ENCODE results near the gene ASTN2. TPM values are rescaled to one million over a fixed set of nuclear protein-coding genes. Genes with fewer than 3 reads are reported as not detected.

ASTN2 gene
- total RNA-seq, 1 donor from 2014 or later = 42.2 TPM

DNA sequence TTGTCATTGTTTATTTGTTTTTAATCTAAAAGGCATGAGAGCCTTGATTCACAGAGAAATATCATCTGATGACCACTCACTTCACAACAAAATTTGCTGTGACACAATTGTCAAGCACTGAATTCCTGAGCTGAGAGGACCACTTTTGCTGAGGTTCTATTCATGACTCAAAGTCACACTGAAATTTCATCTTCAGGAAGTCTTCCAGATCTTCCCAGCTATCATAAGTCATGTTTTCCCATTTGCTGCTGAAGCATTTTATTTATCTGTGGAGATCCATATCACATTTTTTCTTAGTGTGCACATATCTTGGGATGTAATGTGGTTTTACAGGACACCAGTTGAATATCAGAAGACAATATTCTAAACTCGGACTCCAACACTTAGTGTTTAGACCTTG lies 982.8 kb downstream of the ASTN2 start:
- no peak for DNase-seq (ENCODE audit: low read depth)

DNA sequence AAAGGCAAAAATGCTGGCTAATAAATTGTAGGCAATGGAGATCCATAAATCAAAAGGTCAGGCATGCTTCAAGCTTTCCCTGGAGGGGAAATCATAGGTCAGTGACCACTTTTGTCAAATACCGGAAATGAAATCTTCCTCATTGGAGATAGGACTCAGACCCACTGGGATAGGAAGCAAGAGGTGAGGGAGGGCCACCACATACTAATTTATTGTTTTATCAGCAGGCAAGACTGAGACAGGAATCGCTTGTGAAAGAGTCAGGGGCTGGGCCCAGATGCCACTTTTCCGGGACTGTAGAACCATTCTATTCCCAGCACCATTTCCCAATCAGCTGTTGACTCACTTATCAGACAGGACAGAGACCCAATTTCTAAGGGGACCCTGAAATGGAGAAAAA lies 984.0 kb downstream of the ASTN2 start:
- no peak for DNase-seq (ENCODE audit: low read depth)

DNA sequence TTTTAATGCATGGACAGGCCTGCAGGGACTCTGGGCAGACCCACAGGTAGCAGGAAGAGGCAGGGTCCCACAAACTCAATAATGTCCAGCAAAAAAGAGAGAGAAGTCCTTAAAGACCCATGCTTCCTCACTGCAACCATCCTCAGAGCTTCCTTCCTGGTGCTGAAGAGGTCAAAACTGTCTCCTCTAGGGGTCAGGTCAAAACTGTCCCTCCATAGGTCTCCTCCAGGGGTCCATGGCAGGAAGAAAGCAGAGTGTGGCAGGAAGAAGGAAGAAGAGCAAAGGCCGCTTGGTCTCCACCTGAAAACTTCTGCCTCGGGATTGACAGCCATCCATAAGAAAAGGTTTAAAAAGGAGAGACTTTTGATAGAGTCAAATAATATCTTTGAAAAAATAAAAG lies 989.6 kb downstream of the ASTN2 start:
- no peak for DNase-seq (ENCODE audit: low read depth)

DNA sequence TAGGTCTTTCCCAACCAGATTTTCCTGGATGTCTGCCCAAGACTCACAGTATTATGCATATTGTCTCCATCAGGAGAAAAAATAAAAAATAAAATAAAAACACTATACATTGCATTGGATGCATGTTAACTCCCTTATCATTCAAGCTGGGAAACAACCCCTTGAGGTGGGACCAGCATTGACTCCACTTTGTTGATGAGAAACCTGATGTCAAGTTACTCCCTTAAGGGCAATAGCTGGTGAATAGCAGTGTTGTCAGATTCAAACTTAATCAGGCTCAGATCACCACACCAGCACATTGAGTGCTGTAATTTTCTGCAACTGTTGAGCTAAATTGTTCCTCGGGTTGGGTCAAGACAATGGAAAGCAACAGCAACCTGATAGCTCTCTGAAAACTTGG lies 991.7 kb downstream of the ASTN2 start:
- no peak for DNase-seq (ENCODE audit: low read depth)

DNA sequence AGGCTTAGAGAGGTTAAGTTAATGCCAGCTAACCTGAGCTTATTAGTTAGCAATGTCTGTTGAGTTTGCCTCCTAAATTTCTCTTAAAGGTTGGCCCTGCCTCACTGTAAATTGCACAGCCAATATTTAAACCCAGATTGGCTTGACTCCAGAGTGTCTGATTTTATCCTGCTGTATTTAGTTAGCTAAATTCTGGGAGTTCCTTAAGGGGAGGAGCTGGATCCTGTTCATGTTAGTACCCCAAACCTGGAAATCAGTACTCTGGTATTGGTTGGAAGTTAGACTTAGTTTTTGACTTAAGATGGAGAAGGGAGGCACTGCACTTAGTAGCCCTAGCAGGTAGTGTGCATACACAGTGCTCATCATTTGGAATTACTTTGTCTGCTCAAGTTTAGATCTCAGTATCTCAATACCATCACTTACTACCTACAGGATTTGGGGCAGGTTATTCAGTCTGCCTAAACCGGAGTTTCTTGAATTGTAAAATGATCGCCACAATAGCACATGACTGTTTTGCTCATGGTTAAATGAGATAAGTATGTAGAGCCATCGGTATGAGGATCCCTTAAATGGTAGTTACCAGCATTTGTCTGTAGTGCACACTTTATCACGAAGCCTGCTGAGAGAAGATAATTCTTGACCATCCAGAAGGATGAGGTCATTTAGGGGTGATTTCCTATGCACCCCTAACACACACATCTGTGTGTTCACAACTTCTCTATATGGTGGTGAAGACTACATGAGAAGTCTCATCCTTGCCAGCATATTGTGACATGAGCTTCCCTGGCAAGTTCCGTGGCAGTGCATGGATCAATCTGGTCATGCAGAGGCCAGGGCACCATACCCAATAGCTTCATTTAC lies 992.5 kb downstream of the ASTN2 start:
- no peak for DNase-seq (ENCODE audit: low read depth)

DNA sequence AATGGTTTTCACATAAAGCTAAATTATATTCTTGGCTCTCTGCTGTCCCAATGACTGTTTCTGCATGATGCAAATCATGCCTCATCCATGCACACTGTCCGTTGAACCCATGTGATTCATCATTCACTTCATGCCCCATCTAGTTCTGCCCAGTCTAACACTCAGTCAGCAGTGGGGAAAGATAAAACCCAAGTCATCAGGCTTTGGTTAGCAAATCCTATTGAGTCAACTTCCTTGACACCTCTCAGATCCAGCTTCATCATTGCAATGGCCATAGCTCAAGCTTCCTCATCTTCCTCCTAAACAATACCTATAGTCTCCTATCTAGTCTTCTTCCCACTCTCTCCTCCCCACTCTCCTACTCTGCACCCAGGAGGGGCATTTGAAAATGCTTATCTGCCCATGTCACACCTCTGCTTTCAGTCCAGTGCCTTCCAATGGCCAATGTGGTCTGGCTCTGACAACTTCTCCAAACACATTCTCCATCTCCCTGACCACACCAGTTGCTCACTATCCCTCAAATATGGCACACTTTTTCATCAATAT lies 993.8 kb downstream of the ASTN2 start:
- peak; percentile 81 for DNase-seq (ENCODE audit: low read depth)

DNA sequence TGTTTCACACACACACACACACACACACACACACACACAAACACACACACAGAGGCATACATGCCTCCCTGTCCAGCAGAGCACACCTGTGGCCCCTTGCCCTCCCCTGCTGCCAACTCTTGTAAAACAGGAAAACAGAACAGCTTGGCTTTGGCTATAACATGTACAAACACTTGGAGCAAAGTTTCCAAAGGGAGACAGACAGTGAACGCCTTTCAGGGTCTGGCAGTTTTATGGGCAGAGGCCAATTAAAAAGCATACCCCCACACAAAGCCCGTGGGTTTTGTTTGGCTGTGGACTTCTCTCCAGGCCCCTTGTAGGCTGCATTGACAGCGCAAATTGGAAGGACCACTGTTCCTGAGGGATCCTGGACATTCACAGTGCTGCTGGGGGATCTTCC lies 995.7 kb downstream of the ASTN2 start:
- DNase-seq (ENCODE audit: low read depth) = no peak

DNA sequence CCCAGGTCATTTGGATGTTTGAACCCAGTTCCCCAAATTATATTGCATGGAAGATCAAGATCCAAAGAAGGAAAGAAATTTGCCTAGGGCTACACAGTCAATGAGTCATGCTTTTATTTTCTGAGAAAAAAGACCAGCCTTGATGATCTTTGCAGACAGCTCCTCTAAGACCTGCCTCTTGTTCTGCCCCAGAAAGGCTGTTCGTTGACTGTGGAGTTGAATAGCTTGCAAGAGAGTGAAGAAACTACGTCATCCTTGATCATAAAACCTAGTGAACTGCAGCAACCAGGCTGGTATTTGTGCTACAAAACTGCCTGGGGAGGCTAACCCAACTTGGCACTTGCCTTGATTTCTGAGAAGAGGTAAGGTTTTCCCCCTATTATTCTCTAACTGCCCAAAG lies 997.4 kb downstream of the ASTN2 start:
- DNase-seq (ENCODE audit: low read depth) = peak; percentile 100

DNA sequence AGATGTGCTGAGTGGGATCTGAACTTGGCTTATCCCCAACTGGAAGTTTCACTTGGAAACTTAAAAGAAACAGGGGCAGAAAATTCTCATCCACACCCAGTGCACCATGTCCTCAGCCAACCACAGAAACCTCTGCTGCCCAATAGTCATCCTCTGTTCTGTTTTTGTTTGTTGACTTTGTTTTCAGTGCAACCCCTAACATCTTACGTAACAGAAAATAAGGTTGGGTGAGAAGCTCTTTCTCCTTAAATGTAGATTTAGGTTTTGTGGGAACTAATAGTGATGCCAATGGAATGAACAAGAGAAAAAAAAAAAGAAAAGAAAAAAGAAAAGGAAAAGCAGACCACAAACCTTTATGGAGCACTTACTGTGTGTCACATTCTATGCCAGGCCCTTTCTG lies 998.4 kb downstream of the ASTN2 start:
- peak; percentile 83 for DNase-seq (ENCODE audit: low read depth)

DNA sequence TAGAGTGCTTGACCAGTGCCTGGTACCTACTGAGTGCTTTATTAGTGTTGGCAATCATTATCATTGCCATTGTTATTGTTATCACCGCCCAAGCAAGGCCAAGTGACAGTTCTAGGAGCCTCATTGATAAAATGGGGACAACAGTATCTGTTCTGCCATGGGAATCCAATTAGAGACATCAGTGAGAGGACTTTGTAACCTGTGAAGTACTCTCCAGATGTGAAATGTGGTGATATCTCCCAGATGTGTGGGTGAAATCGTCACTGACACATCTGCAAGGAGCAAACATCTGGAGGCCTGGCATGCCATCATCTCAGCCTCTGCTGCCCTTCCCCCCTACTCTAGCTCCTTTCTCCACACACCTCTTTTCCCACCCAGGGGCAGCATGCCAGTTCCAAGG lies 1000.5 kb downstream of the ASTN2 start:
- DNase-seq (ENCODE audit: low read depth) = no peak

DNA sequence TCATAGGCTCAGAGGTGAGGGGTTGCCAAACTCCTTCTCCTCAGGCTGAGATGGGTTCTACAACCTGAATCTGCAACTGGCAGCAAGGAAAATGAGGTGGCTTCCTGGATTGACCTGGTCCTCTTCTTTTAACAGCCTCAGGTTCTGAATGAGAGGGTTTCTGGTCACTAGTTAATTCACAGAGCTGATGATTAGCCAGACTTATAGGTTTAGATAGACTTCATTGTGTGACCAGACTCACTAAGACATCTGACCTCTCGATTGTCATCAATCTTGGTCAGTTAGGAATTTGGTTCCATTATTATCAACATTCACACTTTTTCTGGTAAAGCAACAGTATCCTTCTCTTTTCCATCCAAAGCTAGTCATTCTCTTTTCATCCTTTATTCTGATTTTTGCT lies 1003.4 kb downstream of the ASTN2 start:
- DNase-seq (ENCODE audit: low read depth) = peak; percentile 64

DNA sequence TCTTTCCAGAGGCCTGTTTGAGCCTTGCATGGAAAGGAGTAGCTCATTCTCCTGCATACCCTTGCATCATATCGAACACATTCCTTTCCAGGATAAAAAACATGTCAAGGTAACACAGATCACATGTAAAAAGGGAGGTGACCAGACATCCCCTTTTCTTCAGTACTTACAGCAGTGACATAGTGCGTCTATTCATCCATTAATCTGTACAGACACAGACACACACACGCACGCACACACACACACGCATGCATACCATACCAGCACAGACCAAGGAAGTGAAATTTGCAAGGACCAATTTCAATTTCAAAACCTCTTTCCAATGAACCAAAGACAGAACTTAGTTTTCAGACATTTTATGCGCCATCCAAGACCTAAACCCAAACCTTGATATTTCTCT lies 1005.2 kb downstream of the ASTN2 start:
- DNase-seq (ENCODE audit: low read depth) = no peak

DNA sequence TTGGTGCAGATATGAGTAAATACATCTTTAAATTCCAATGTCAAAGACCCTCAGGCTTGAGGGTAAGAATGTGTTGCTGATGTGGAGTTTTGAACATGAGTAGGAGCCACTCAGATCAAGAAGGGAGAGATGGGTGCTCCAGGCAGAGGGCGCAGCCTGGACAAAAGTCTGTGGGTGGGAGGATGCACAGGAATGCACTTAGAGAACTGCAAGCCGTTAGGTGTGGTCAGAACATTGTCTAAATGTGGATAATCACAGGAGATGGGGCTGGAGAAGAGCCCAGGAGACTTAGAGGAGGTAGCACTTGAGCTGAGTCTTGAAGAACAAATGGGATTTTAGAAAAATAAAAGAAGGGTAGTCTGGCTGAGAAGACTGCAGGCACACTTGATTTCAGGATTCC lies 1005.7 kb downstream of the ASTN2 start:
- no peak for DNase-seq (ENCODE audit: low read depth)

DNA sequence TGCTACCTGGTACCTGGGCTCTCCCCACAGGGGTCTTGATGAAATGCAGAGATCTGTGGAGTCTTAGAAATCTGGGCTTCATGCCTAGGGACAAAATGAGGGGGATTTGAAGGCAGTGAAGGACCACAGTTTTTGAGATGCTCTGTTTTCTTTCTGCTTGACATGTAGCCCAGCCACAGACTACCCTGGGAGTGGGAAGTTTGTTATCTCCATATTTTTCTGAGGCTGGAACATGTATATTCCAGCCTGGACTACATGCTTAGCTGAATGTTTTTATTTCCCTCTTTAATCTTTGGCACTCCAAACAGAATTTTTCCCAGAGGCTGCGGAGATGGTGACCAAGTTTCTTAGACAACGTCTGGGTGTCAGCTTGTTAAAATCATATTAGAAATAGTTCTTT lies 1008.4 kb downstream of the ASTN2 start:
- no peak for DNase-seq (ENCODE audit: low read depth)

DNA sequence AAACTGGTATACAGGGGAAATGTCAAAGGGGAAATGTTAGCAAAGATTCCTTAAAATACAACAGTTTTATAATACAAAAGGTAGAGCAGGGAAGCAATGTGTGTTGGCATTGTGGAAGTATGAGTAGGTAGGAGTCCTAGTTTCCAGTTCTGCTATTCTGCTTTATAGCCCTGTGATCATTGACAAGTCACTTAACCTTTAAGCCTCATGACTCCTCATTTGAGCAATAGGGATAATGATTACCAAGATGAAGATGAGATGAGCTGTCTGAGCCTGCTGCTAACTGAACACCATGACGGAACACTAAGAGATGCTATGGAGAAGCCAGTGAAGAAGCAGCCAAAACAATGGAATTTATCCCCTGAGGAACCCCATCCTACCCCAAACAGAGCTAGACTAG lies 1009.5 kb downstream of the ASTN2 start:
- peak; percentile 96 for DNase-seq (ENCODE audit: low read depth)

DNA sequence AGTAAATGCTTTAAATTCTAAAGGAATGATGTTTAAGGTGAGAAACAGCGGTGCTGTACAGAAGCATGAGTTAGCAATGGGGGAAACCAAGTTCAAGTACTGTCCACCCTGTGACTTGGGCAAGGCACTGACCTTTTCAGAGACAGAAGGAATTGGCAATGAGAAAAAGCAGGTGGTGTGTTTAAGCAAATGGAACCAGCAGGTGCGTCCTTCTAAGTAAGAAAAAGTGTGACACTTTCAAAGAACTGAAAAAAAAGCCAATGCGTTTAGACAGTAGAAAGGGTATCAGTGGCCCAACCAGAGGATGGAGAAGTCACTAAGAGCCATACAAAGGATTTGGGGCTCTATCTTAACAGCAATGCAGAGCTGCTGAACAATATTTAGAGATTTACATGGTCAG lies 1010.6 kb downstream of the ASTN2 start:
- no peak for DNase-seq (ENCODE audit: low read depth)

DNA sequence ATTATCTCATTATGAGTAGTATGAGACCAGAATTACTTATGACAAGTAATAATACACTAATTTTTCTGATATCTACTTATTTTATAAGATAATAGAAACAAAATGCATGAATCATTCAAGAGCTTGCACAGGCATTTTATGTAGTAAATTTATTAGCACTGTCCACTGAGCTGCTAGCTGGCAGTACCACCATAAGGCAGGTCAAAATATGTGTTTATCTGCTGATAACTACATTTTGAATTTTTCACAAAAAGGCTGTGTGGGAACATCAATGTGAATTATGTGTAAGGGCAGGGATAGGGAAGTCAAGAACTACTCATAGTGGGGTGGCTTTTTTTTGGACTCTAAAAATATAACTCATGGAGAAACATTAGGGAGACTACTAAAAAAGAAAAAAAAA lies 1011.7 kb downstream of the ASTN2 start:
- no peak for DNase-seq (ENCODE audit: low read depth)

DNA sequence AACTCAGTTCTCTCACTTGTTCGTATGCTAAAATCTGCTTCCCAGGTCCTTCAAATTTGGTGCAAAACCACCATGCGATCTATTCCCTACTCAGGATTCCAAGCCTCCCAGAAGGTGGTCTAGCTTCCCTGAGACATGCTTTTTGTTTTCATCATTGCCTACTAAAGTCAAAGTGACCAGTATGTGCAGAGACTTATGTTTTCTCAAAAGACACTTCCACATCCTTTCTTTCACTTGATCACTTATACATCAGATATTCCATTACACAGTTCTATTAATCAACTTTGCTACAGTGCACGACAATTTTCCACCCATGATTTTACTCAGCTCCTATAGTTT lies 1019.2 kb downstream of the ASTN2 start:
- no peak for DNase-seq (ENCODE audit: low read depth)

DNA sequence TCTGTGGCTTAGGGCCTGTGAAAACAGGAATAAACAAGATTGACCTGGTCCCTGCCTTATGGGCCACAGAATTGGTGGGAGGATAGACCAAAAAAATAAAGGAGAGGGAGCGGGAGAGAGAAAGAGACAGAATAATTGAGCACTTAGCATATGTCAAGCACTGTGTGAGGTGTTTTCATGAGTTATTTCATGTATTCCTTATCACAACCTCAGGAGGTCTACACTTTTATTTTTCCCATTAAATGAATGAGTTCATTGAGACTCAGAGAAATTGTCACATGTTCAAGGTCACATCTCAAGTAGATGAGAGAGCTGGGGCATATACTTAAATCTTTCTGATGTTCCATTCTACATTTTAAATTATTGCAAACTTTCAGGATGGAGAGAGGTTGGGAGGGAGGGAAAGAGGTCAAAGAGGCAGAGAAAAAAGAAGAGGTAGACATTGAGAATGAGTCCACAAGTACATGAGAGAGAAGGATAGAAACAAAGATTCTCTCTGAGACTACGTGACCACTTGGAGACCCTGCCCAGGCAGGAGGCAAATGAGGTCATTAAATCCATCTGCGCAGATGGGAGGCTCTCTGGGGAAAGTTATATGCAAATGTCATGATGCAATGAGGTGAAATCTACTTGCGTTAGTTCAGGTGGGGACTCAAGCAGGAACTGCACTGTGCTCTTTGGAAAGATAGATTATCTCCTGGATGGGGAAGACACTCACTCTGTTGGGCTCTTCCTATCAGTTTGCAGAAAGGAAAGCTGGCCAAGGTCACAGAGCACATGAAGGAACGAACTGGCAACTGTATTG lies 1019.8 kb downstream of the ASTN2 start:
- DNase-seq (ENCODE audit: low read depth) = no peak

DNA sequence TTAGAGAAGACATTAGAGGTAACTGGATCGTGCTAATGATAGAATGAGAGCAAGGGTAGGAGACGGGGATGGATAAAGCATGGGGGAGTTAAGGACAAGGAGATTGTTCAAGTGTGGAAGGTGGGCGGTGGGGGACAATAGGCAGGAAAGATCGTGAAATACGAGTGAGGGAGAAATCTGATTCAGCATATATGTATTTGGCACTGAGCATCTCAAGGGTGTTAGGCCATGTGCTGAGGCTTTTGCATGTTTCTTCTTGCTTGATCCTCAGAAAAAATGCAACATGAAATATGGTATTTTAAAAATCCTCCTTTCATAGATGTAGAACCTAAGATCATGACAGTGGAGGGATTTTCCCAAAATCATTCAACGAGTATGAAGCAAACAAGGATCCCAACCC lies 1020.8 kb downstream of the ASTN2 start:
- no peak for DNase-seq (ENCODE audit: low read depth)

DNA sequence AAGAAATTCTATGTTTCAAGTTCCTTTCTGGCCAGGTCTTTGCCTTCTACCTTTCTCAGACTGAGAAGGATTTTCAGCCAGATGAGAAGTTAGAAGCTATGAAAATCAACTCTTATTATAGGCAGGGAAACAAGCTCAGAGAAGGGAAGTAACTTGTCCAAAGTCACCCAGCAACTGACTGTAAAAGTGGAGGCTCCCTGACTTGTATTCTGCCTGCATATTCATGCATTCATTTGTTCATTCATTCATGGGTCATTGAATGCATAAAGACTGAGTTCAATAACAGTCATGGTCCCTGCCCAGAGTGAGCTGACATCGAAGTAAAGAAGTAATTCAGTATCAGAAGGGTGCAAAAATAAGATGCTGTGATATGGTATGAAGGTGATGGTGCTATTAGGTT lies 1021.7 kb downstream of the ASTN2 start:
- no peak for DNase-seq (ENCODE audit: low read depth)

DNA sequence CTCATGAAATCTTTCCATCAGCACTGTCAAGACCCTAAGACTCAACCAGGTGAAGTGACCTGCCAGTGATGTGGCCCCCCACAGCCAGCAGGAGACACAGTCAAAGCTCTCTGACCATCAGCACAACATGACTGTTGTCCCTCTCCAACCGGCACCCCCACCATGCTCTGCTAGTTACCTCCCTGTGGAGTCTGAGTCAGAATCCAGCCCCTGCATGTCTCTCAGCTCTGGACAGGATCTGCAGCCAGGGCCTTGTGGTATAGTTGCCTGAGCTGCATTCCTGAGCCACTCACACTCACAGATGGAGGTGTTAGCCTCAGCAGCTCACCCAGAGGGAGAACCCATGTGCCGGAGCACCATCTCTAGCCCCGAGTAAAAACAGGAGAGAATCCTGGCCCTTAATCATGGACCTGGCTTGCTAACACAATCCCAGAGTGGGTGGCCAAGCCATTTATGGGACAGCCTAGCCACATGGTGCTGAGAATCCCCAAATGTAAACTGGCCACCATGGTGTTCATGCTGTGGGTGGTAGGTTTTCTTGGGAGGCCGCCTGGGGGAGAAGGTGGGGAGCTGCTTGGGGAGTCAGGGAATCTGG lies 1023.5 kb downstream of the ASTN2 start:
- peak; percentile 89 for DNase-seq (ENCODE audit: low read depth)

Data from renal cortical epithelial cell (primary cell).